NCI-H524 treated with DMSO at 0.1 percent for 48 hours (cell line): ENCODE data around the gene LSR.

ENCODE experiments used
- DNase-seq: peaks from one replicate; lab custom pipeline; 2025; lab: John Stamatoyannopoulos, UW

LSR gene

GRCh38 chr19:35302446-35302845, 53.6 kb downstream of the LSR start:
- no peak for DNase-seq

- no peak for DNase-seq
Observed at GRCh38 chr19:35303357-35303915, 54.6 kb downstream of the LSR start.

GRCh38 chr19:35304036-35304435, 55.2 kb downstream of the LSR start:
- DNase-seq, result no peak

- DNase-seq, result no peak
Observed at GRCh38 chr19:35305181-35305580, 56.4 kb downstream of the LSR start.

GRCh38 chr19:35306473-35307246, 57.9 kb downstream of the LSR start:
- no peak for DNase-seq

- no peak for DNase-seq
Observed at GRCh38 chr19:35307931-35308330, 59.1 kb downstream of the LSR start.

- no peak for DNase-seq
Observed at GRCh38 chr19:35308910-35309309, 60.1 kb downstream of the LSR start.

GRCh38 chr19:35309481-35310279, 60.9 kb downstream of the LSR start:
- DNase-seq, result no peak

- DNase-seq, result no peak
Observed at GRCh38 chr19:35310331-35310730, 61.5 kb downstream of the LSR start.

- no peak for DNase-seq
Observed at GRCh38 chr19:35310811-35311465, 62.1 kb downstream of the LSR start.

GRCh38 chr19:35311901-35312665, 63.3 kb downstream of the LSR start:
- DNase-seq, result no peak

- DNase-seq, result no peak
Observed at GRCh38 chr19:35313587-35313986, 64.8 kb downstream of the LSR start.

GRCh38 chr19:35314031-35314430, 65.2 kb downstream of the LSR start:
- DNase-seq, result no peak

GRCh38 chr19:35314858-35315470, 66.2 kb downstream of the LSR start:
- DNase-seq, result no peak

GRCh38 chr19:35315883-35316282, 67.1 kb downstream of the LSR start:
- DNase-seq, result no peak

- no peak for DNase-seq
Observed at GRCh38 chr19:35316560-35316959, 67.8 kb downstream of the LSR start.
